HAP-1 (cell line): ENCODE results near the gene PHYHIPL.

ENCODE experiments used
- DNase-seq, 2 experiments: peaks; one replicate each; pipeline ENCODE4 v3.0.0-alpha.2; 2016 to 2020; ENCODE audit warnings: low spot score in 2 of 2
- H3K27me3 ChIP-seq: fragments of 250-450 bp; sonication (Bioruptor Pico); 2 replicates; pipeline ENCODE4 v1.5.1; 2020; ENCODE audit warnings: low read depth, mild to moderate bottlenecking, moderate library complexity
- H3K36me3 ChIP-seq: fragments of 250-450 bp; sonication (Bioruptor Pico); replicated peaks from 2 replicates; pipeline ENCODE4 v1.5.1; 2020; ENCODE audit warnings: mild to moderate bottlenecking
- H3K4me1 ChIP-seq: fragments of 250-450 bp; sonication (Bioruptor Pico); 2 replicates; pipeline ENCODE4 v1.5.1; 2020; ENCODE audit warnings: mild to moderate bottlenecking
- H3K4me3 ChIP-seq: fragments of 250-450 bp; sonication (Bioruptor Pico); 2 replicates; pipeline ENCODE4 v1.5.1; 2020; ENCODE audit warnings: mild to moderate bottlenecking, moderate library complexity
- H3K9me3 ChIP-seq: fragments of 250-450 bp; sonication (Bioruptor Pico); 2 replicates; pipeline ENCODE4 v1.5.1; 2020; ENCODE audit warnings: mild to moderate bottlenecking, moderate library complexity
- in situ Hi-C: fragments of 300-500 bp; cut with MboI; formaldehyde crosslinking; loops from 3 replicates; pipeline ENCODE4 v1.14.3; 2020; ENCODE audit warnings: low sequenced_read_pairs, inconsistent platforms, mixed read lengths

The PHYHIPL gene

DNA sequence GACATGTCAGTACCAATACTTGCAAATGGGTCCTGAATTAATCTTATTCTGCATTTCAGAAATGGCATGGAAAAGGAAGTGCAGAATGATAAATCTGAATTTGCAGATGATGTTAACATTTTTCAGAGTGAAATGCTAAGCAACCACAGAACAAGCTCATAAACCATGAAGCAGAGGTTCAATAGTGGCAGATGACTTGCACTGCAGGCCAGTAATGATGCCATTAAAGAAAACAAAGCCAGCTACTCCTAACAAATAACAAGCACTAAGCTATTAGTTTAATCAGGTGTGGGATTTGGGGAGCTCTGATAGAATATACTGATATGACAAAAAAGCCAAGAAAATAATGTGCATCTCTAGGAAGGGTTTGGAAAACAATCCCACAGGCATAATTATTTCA is 100.5 kb downstream of the PHYHIPL start:
- H3K36me3 ChIP-seq: no peaks in the 10 kb centered on the region
- H3K4me1 ChIP-seq: no peaks in the 10 kb centered on the region
- no peak overlapping the region for H3K4me3 ChIP-seq
- H3K9me3 ChIP-seq: no peaks in the 10 kb centered on the region
- in situ Hi-C loops: no loop called here
- no peaks in the 10 kb centered on the region for H3K27me3 ChIP-seq
- DNase-seq: no peak

DNA sequence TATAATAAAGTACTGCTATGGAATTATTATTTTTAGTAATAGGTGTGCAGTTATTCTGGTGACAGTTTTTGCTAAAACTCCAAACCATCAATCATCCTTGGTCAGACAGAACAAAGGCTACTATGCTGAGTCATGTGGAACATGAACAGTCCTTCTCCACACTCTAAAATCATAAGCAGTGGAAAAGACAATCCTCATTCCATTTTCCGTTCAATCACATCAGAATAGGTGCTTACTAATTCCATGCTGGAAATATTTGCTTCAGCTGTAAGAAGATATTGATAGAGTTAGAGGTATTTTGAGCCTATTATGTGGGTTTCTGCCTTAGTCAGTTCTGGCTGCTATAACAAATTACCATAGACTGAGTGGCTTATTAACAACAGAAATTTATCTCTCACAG is 103.0 kb downstream of the PHYHIPL start:
- no peaks in the 10 kb centered on the region for H3K9me3 ChIP-seq
- DNase-seq: no peak

DNA sequence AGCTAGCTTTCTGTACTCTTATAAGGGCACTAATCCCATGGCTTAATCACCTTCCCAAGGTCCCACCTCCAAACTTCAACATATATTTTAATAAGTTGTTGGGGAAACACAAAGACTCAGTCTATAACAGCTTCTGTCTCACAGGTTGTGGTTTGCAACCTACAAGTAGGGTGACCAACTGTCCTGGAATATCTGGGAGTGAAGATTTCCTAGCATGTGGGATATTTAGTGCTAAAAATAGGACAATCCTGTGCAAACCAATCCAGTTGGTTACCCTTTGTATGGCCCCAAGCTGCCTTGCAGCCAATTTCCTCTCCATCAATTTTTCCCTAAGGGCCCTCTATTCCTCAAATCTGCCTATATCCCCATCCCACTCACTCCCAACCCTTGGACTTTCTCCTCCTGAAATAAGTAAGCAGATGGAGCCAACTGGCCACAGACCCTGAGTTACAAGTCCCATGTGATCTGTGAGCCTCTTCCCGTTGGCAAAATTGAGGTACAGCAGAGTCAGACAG is 103.6 kb downstream of the PHYHIPL start:
- in situ Hi-C loops: no loop called here

More for the DNA sequence above, 103.0 kb downstream of the PHYHIPL start:
- no peak overlapping the region for H3K4me3 ChIP-seq
- in situ Hi-C loops: no loop called here
- H3K27me3 ChIP-seq: no peaks in the 10 kb centered on the region
- H3K36me3 ChIP-seq: no peaks in the 10 kb centered on the region
- H3K4me1 ChIP-seq: no peaks in the 10 kb centered on the region

DNA sequence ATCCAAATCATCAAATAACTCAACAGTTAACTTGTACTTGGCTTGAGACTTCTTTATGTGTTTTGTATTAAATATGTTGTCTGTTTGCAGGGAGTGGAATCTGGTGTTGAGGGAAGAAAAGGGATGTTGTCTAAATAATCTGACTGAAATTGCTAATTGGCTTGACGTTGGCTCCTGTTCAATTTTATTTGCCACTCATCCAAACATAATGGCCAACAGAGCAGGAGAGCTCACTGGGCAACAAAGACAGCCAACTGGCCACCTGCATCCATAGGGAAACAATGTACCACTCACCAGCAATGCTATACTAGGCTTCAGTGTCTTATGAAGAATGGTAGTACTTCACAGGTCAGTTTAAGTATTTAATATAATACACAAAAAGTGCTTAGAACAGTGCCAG is 105.4 kb downstream of the PHYHIPL start:
- in situ Hi-C loops: no loop called here
- DNase-seq: no peak

More for the DNA sequence above, 103.6 kb downstream of the PHYHIPL start:
- Histone ChIP-seq H3K9me3 (no peaks in the 10 kb centered on the region), H3K4me1 (no peaks in the 10 kb centered on the region), H3K27me3 (no peaks in the 10 kb centered on the region), H3K4me3 (no peak overlapping the region), H3K36me3 (no peaks in the 10 kb centered on the region)
- DNase-seq: no peak

DNA sequence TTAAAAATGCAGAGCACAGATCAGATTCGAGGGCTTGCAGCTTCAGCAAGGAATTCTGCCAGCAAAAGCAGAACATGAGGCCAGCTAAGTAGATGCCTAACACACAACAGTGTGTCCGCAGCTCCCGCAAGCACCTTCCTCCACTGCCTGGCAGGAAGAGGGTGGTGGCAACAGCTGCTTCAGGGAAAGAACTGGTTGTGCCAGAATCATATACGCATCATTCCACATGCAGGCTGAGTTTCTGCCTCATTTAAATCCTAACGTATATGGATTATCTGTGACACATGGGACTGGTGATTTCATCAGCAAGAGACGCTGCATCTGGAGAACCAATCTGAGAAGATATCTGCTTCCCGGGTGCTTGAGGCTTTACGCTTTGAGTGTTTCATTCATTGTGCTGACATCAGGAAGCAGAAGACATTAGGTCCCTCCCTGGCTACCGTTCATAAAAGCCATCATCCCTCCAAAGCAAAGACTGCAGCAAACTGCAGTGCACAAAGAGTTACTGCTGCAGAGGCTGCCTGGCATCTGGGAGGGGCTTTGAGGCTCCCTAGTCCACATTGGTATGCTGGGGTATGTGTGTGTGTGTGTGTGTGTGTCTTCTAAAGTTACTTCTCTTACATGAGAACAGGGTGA is 107.1 kb downstream of the PHYHIPL start:
- Histone ChIP-seq H3K27me3 (no peaks in the 10 kb centered on the region), H3K4me3 (no peak overlapping the region), H3K9me3 (no peaks in the 10 kb centered on the region), H3K4me1 (no peaks in the 10 kb centered on the region), H3K36me3 (no peaks in the 10 kb centered on the region)
- in situ Hi-C loops: no loop called here
- DNase-seq: no peak

More for the DNA sequence above, 105.4 kb downstream of the PHYHIPL start:
- Histone ChIP-seq H3K27me3 (no peaks in the 10 kb centered on the region), H3K4me3 (no peak overlapping the region), H3K36me3 (no peaks in the 10 kb centered on the region), H3K9me3 (no peaks in the 10 kb centered on the region), H3K4me1 (no peaks in the 10 kb centered on the region)

DNA sequence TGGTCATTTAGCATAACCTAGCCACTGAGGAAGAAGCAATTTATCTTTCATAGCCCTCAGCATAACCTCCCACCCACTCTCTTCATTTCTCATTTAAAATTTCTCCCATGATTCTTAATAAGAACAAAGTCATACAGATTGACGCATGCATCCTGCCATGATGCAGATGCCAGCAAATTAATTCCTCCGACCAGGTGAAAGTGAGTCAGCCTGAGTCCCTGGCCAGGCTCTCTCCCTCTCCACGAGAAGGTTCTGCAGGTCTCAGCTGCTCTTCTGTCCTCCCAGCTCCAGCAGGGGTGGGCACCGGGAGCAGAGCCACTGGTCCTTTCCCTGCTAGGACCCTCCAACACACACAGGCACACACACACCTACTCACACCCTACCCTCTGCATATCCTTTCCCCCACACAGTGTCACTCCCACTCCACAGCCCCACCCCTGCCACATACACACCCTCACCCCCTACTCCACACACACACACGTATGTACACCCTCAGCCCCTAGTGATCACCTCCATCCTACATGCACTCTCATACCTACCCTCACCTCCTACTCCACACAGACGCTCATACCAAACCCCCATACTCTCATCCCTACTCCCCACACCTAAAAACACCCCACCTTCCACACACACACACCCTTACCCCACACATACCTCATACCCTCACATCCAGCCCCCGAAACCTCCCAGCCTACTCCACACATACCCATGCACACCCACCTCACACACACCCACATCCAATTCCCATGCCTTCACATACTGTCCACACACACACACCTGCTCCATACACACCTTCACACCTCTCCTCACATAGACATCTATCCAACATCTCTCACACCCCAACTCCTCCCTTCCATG is 107.9 kb downstream of the PHYHIPL start:
- no peaks in the 10 kb centered on the region for H3K9me3 ChIP-seq
- in situ Hi-C loops: no loop called here
- no peaks in the 10 kb centered on the region for H3K4me1 ChIP-seq
- H3K36me3 ChIP-seq: no peaks in the 10 kb centered on the region
- DNase-seq: no peak
- no peak overlapping the region for H3K4me3 ChIP-seq
- H3K27me3 ChIP-seq: no peaks in the 10 kb centered on the region

DNA sequence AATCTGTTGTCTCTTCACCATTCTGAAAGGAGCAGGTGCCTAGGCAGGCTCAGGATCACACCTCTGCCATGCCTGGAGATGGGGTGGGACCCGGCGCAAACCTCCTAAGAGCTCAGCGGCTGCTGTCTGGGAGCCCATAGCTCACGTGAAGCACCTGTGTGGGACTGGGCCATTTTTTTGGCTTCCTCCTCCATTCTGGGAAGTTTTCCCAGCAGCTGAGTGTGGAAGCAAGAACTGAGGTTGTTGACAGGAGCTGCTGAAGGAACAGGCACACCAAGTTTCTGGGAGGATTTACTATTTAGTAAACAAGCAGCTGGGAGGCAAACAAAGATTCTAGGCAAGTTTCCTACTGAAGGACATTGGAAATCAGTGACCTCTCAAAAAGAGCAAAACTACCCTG is 108.6 kb downstream of the PHYHIPL start:
- in situ Hi-C loops: no loop called here
- no peaks in the 10 kb centered on the region for H3K36me3 ChIP-seq

DNA sequence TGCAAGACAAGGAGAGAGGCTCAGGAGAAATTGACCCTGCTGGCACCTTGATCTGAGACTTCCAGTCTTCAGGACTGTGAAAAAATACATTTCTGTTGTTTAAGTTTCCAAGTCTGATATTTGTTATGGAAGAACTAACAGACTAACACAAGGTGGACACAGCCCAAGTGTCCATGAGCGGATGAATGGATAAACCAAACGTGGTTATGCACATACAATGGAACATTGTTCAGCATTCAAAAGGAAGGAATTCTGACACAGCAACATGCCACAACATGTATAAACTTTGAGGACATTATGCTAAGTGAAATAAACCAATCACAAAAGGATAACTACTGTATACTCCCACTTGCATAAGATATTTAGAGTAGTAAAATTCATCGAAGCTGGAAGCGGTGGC is 109.4 kb downstream of the PHYHIPL start:
- H3K4me3 ChIP-seq: no peak overlapping the region
- no peak for DNase-seq
- H3K4me1 ChIP-seq: no peaks in the 10 kb centered on the region
- no peaks in the 10 kb centered on the region for H3K27me3 ChIP-seq
- H3K9me3 ChIP-seq: no peaks in the 10 kb centered on the region
- no peaks in the 10 kb centered on the region for H3K36me3 ChIP-seq
- in situ Hi-C loops: no loop called here

More for the DNA sequence above, 108.6 kb downstream of the PHYHIPL start:
- Histone ChIP-seq H3K9me3 (no peaks in the 10 kb centered on the region), H3K4me1 (no peaks in the 10 kb centered on the region), H3K27me3 (no peaks in the 10 kb centered on the region), H3K4me3 (no peak overlapping the region)
- no peak for DNase-seq

DNA sequence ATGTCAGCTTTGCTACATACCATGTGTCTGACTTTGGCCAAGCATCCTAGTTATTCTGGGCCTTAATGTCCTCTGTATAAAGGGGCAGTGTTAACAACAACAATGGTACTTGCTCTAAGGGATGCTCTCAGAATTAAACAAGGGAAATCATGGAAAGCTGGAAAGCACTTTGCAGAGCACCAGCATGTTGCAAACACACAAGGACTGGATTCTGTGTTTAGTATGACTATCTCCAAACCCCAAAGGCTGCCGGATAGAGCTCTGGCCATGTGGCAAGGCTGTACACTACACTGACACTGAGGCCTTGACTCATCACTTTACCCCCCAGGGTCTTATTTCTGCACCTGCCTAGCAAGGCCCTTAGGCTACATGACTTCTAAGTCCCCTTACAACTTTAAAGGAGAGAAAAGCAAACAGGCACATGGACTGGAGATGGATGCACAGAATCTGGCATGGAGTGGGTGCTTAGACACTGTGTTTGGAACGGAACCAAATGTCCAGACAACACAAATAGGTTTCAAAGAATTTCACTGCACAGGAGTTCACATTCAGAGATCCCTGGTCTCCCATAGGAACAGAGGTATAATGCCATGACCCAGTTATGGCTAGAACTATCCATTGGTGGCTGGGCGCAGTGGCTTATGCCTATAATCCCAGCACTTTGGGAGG is 111.3 kb downstream of the PHYHIPL start:
- Histone ChIP-seq H3K36me3 (no peaks in the 10 kb centered on the region), H3K27me3 (no peaks in the 10 kb centered on the region), H3K9me3 (no peaks in the 10 kb centered on the region), H3K4me3 (no peak overlapping the region), H3K4me1 (no peaks in the 10 kb centered on the region)
- in situ Hi-C loops: no loop called here
- no peak for DNase-seq

DNA sequence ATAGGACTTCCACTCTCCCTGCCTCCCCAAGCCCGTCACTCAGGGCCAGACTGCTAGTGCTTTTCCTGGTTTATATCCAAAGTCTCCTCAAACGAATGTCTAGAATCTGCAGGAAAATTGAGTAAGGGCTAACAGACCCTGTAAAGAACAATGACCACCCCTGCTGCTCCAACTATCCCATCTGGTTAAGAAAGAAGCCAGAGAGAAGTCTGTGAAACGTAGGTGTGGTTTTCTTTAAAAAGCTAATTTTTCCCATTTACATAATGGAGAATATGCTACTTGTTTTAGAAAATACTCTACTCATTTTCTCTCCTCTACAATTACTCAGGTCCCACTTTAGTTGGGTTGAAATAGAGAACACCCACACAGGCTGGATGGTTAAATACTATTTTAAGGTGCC is 113.4 kb downstream of the PHYHIPL start:
- H3K4me1 ChIP-seq: no peaks in the 10 kb centered on the region
- DNase-seq: no peak
- H3K9me3 ChIP-seq: no peaks in the 10 kb centered on the region
- H3K36me3 ChIP-seq: no peaks in the 10 kb centered on the region
- in situ Hi-C loops: no loop called here
- H3K4me3 ChIP-seq: no peak overlapping the region
- no peaks in the 10 kb centered on the region for H3K27me3 ChIP-seq

DNA sequence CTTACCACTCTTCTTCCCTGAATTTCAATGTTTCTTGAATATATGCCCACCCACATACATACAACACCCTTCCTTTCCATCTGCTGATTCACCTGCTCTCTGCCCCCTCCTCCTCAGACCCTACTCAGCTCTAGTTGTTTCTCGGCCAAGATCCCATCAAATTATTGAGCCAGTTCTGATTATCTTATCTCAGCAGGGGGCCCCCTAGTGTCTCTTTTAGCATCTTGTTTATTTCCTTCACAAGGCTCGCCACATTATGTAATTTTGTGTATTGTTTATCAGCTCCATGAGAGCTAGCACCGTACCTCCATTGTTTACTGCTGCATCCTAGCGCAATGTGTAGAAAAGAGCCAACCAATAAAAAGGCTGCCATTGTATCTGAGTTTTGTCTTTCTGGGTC is 114.0 kb downstream of the PHYHIPL start:
- H3K9me3 ChIP-seq: no peaks in the 10 kb centered on the region
- no peaks in the 10 kb centered on the region for H3K36me3 ChIP-seq
- peaks cover under 1% of the 10 kb centered on the region; the same call in 1 of the 2 replicates for H3K4me1 ChIP-seq
- in situ Hi-C loops: no loop called here
- no peak for DNase-seq
- H3K27me3 ChIP-seq: no peaks in the 10 kb centered on the region
- no peak overlapping the region for H3K4me3 ChIP-seq
